Superior temporal gyrus (tissue), 1 donor: ENCODE results near the gene CACNB4.
A peak's percentile ranks its signal among the peaks of the same experiment; 100 is the strongest.
"Not testable (repeated sequence)": the region's sequence is repeated elsewhere in the genome, so short reads cannot be mapped to it uniquely, and the experiment has no call there.

Experiments
- DNase-seq: peaks from one replicate; pipeline ENCODE4 v3.0.0-alpha.2; 2016; ENCODE audit errors: extremely low spot score

The CACNB4 gene

GRCh38 chr2:151945186-151945585 lies 153.7 kb downstream of the CACNB4 start:
- no peak for DNase-seq

- DNase-seq, result no peak
Measured at GRCh38 chr2:151943461-151943860, 155.4 kb downstream of the CACNB4 start.

DNA sequence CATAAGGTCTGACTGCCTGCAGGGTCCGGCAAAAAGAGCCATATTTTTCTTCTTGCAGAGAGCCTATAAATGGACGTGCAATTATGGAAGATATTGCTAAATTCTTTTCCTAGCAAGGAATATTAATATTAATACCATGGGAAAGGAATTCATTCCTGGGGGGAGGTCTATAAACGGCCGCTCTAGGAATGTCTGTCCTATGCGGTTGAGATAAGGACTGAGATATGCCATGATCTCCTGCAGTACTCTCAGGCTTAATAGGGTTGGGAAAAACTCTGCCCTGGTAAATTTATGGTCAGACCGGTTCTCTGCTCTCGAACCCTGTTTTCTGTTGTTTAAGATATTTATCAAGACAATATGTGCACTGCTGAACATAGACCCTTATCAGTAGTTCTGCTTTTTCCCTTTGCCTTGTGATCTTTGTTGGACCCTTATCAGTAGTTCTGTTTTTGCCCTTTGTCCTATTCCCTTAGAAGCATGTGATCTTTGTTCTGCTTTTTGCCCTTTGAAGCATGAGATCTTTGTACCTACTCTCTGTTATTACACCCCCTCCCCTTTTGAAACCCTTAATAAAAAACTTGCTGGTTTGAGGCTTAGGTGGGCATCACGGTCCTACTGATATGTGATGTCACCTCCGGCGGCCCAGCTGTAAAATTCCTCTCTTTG lies 156.2 kb downstream of the CACNB4 start:
- not testable (repeated sequence) for DNase-seq

GRCh38 chr2:151937966-151938365 lies 160.9 kb downstream of the CACNB4 start:
- no peak for DNase-seq

- DNase-seq, result no peak
Measured at GRCh38 chr2:151936626-151937025, 162.2 kb downstream of the CACNB4 start.

- no peak for DNase-seq
Measured at GRCh38 chr2:151933266-151933804, 165.5 kb downstream of the CACNB4 start.

- DNase-seq, result no peak
Measured at GRCh38 chr2:151931756-151932155, 167.1 kb downstream of the CACNB4 start.

GRCh38 chr2:151931030-151931611 lies 167.7 kb downstream of the CACNB4 start:
- no peak for DNase-seq

DNA sequence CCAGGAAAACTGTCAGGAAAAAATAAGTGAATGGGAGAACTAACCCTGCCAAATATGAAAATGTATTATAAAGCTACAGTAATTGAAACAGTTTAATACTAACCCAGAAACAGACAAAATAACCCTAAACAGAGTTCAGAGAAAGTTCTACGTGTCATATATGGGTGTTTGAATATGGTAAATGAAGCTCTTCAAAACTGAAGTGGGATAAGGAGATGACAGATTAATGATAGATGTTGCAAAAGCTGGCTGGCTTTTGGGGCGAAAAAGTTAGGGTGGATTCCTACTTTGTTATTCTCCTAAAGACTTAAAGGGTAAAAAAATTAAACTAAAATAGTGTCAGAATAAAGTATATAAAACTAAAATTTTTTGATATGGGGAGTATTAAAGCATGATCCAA lies 168.8 kb downstream of the CACNB4 start:
- DNase-seq, result no peak

DNA sequence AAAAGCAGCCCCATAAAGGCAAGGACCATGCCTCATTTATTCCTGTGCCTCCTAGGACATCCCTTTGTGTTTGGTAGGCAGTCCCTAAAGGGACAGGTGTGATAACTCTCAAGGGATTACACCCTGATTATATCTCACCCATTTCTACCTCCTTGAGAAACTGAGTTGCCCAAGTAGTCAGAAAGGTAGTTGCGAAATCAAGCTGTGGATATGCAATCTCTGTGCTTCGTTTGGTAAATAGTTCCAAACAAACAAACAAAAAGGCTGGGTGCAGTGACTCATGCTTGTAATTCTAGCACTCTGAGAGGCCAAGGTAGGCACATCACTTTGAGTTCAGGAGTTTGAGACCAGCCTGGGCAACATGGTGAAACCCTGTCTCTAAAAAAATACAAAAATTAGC lies 170.5 kb downstream of the CACNB4 start:
- DNase-seq, result no peak

- DNase-seq, result peak; percentile 40
Measured at GRCh38 chr2:151927501-151928221, 171.2 kb downstream of the CACNB4 start.

DNA sequence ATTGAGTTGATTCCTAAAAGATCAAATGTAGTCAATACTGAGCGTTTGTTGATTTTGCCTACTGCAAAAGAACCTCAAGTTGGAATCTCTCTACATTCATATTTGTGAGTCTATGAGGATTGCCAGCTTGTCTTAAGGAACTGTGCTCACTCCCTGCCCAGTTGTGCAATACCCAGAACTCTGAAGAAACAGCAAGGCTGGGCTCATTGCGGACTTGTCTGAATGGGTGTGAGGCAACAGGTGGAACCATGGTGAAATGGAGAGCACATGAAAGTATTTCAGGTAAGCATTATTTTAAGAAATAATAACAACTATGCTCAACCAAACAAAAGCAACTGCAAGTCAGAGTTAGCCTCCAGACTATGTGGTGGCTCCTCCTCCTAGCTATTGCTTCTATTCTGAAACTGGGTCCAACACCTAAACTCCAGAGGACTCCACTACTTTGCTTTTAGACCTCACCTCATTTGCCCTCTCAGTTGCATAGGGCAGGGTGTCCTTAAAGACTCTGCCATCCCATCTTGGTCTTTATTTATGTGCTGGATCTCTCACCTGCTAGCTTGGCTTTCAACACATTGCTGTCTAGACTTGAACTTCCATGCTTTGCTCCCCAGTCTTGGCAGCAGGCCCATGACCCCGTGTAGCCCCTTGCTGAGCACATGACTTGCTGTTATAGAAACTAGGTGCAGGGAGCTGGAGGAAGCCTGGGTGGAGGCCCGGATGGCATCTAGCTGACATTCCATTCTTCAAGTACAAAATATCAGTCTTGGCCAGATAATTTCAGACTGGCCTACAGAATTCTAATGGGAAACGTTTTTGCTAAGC lies 175.8 kb downstream of the CACNB4 start:
- DNase-seq, result peak; percentile 24

GRCh38 chr2:151919786-151920185 lies 179.1 kb downstream of the CACNB4 start:
- DNase-seq, result no peak

DNA sequence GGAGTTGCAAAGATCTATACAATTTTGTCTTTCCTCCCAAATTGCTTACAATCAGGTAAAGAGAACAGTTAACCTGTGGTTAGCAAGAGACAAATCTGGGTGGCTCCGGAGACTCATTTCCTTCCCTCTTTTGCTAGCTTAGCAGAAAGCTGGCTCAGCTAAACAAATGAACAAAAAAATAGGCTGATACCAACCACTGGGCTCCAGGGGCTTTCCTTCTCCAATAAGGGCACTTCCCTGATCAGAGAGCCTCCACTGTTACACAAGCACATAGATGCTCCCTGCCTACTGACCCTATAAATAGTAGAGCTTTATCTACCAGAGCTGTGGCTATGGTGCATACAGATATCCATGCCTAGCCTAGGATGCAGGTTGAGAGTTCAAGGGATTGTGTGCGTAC lies 180.5 kb downstream of the CACNB4 start:
- DNase-seq, result peak; percentile 45

GRCh38 chr2:151916632-151917031 lies 182.2 kb downstream of the CACNB4 start:
- no peak for DNase-seq

- not testable (repeated sequence) for DNase-seq
Measured at GRCh38 chr2:151915629-151916025, 183.2 kb downstream of the CACNB4 start.

DNA sequence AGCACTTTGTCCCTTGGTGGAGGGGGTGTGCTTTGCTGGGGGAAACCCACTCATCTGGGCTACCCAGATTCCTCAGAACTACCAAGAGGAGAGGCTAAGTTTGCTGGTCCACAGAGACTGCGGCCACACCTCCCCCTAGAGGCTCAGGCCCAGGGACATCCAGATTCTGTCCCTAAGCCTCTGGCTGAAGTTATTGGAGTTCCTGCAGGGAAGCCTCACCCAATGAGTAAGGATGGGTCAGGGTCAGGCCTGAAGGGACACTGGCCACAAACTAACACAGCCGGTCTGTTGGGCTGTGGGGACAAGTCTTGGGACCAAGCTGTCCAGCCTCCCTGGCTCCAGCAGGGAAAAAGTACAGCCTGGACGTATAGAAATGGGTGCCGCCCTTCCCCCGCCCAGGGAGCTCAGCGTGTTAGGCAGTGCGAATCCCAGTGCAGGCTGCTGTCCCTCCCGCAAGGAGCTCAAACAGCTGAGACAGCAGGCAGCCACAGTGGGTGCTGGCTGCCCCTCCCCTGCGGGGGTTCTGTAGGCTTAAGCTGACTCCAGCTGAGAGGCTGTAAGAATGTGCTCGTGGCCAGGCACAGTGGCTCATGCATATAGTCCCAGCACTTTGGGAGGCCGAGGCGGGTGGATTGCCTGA lies 183.7 kb downstream of the CACNB4 start:
- no peak for DNase-seq

DNA sequence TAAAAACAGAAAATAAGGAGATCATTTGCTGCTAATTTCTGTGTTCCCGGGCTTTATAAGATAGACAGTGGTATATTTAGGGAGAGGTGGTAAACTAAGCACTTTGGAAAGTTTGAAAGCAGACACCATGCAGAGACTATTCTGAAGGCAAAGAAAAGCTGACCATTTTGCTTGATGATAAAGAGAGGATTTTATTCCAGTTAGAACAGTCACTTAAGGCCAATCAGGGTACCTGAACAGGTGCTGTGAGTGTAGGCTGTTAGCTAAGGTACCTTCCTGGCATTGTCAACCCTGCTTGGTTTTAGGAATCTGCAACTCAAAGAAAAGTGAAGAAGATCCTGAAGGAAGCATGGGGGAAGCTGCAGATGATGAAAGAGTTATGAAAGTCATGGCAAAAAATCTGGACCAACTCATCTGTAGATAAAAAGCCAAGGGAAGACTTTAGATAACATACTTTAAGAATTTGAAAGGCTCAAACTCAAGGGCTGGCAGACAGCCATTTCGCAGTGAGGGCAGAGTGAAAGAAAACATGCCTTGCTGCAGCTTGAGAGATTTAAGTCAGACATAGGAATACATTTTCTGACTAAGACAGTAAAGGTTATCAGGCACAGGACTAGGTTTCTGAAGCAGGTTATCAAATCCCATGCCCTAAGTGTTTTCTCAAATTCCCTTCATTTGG lies 190.5 kb downstream of the CACNB4 start:
- DNase-seq, result no peak

DNA sequence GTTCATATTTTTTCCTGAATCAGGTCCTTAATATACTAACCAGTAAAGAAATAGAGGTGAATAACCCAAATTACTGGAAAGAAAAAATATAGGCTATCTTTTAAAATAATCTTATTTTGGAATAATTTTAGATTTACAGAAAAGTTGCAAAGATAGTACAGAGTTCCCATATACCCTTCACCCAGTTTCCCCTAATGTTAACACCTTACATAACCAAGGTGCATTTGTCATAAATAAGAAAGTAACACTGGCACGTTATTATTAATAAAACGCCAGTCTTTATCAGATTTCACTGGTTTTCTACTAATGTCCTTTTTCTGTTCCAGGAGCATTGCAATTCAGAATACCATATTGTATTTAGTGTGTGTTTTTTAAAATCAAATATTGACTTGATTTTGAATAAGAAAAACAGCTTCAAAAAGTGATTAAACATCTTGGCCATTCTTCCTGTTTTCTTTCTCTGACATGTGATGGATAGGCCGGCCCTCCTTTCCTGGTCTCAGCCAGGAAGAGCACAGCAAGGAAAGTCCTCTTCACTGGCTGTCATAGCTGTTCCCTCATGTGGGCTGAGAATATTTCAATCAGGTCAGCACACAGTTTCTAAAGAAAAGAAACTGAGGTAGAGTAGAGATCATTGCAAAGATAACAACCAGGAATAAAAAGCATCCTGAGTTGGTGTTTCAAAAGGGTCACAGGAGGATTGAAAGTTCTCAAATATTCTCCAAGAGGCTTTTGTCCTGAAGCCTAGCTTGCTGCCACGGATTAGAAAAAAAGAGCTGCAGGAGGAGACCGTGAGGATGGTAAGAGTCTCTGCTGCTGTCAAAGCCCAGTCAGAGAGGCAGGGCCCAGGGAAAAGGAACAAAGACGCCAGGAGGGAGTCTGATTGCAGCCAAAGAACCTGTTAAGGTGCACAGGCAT lies 191.3 kb downstream of the CACNB4 start:
- DNase-seq, result no peak

DNA sequence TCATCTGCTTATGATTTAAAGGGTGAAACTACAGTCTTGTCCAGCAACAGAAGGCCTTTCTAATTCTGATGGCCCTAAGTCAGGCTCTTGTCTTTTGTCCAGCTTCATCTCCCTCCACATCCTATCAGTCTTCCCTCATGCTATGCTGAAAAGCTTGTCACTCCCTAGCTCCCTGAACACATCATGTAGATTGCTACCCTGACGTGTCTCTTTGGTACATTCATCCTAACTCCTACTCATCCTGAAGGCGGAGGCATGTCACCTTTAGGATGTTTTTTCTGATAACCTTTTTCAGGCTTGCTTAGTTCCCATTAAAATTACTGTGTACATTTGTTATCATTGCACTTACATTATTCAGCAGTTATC lies 192.2 kb downstream of the CACNB4 start:
- DNase-seq, result no peak
